Suprapubic skin (tissue), 4 donors: ENCODE results near the gene PIAS4. TPM values are rescaled to one million over a fixed set of nuclear protein-coding genes. Genes with fewer than 3 reads are reported as not detected.
A peak's percentile ranks its signal among the peaks of the same experiment; 100 is the strongest.

Source experiments
- DNase-seq, 2 donors: peaks; one replicate each; pipeline ENCODE4 v3.0.0-alpha.2; 2019; ENCODE audit warnings: low spot score in 2 of 2
- H3K27ac ChIP-seq: fragments of 200-600 bp; sonication (generic); one replicate; pipeline ENCODE4 v1.5.1; 2019
- H3K27me3 ChIP-seq: fragments of 200-600 bp; sonication (generic); one replicate; pipeline ENCODE4 v1.5.1; 2019
- H3K36me3 ChIP-seq: fragments of 200-600 bp; sonication (generic); one replicate; pipeline ENCODE4 v1.5.1; 2019
- H3K4me1 ChIP-seq: fragments of 200-600 bp; sonication (generic); one replicate; pipeline ENCODE4 v1.5.1; 2019
- H3K4me3 ChIP-seq: fragments of 200-600 bp; sonication (generic); one replicate; pipeline ENCODE4 v1.5.1; 2019; ENCODE audit warnings: mild to moderate bottlenecking
- H3K9me3 ChIP-seq: fragments of 200-600 bp; sonication (generic); one replicate; pipeline ENCODE4 v1.5.1; 2019
- CTCF ChIP-seq, 2 donors: fragments of 200-600 bp in 1 of 2; fragments of 450-650 bp in 1 of 2; sonication (generic) in 1 of 2; IDR thresholded peaks; one replicate each; pipeline ENCODE4 v1.5.1; 2016 to 2019; ENCODE audit warnings: antibody characterized with exemption in 2 of 2, mild to moderate bottlenecking in 1 of 2, moderate library complexity in 1 of 2
- EP300 ChIP-seq: sonication (generic); formaldehyde crosslinking; IDR thresholded peaks from one replicate; pipeline ENCODE4 v1.6.1; 2017; ENCODE audit warnings: antibody characterized with exemption
- POLR2A ChIP-seq, 2 donors: fragments of 450-650 bp; IDR thresholded peaks; one replicate each; pipeline ENCODE4 v1.6.1; 2017; ENCODE audit warnings: antibody characterized with exemption in 2 of 2, mild to moderate bottlenecking in 2 of 2, moderate library complexity in 2 of 2
- POLR2AphosphoS5 ChIP-seq, 3 donors: sonication (generic); formaldehyde crosslinking; IDR thresholded peaks; one replicate each; pipeline ENCODE4 v1.6.1; 2017; ENCODE audit warnings: antibody characterized with exemption in 3 of 3
- WGBS: methylation state at CpG from one replicate; pipeline ENCODE4 v1.1.5; 2018; 5-methylcytosine and 5-hydroxymethylcytosine counted together
- total RNA-seq, 4 donors: library from RNA; depleted of rRNA; stranded (reverse); fragments of >200 nt; gene quantifications; one replicate each; pipeline ENCODE4 v1.1.0, GENCODE V29; 2016

The PIAS4 gene
- total RNA-seq, 4 donors from 2014 or later, result 17.1 to 28.7 (median 22.6) TPM

GRCh38 chr19:3979674-3980352 lies 27.7 kb upstream of the PIAS4 start:
- peaks cover 31% of the 10 kb centered on the region for H3K4me1 ChIP-seq
- 84% methylated on average over 5 of the region's 25 CpGs for WGBS
- H3K9me3 ChIP-seq, result no peaks in the 10 kb centered on the region
- H3K4me3 ChIP-seq, result no peak overlapping the region
- TF ChIP-seq CTCF (IDR thresholded peaks at IDR 0.05) (no peak), POLR2AphosphoS5 (IDR thresholded peaks at IDR 0.05) (peak in 1 of 3 donors; percentile 7)
- no peaks in the 10 kb centered on the region for H3K27me3 ChIP-seq
- no peak overlapping the region for H3K27ac ChIP-seq
- DNase-seq, result no peak
- peaks cover 92% of the 10 kb centered on the region for H3K36me3 ChIP-seq

DNA sequence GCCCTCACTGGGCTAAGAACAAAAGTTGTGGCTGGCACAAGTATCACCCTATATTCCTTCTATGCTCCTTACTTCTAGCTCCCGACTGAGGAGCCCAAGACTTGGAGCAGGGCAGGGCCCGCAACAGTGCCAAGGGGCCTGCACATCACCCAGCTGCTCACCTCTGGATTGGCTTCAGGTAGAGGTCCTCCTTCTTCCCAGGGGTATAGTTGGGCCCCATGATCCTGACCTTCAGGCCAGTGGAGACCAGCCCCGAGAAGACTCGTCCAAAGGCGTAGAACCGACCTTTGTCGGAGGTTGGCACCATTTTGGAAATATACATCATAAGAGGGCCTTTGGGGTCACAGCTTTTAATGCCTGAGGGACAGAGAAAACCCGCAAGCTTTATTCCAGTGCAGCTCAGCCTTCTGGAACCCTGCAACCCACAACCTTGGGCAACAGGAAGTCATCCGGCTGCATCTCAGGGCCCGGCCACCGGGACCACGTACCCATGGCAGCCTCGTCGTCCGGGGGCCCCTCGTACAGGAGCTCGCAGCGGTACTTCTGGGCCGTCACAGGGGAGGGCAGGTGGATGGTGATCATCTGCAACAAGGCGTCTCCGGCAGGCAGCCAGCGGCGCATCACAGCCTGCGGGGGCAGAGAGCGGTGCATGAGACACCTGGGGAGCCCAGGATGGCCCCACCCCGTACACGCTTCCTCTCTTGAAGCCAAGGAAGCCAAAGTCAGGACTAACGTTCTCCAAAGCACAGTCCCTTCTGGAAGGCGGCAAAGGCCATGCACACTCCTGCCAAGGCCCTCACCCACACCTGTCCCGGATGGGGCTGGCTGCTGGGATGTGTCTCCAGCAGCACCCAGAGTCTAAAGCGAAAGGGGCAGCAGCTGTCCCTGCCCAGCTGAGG lies 26.9 kb upstream of the PIAS4 start:
- Histone ChIP-seq H3K27me3 (no peaks in the 10 kb centered on the region), H3K27ac (no peak overlapping the region), H3K36me3 (peaks cover 86% of the 10 kb centered on the region), H3K9me3 (no peaks in the 10 kb centered on the region), H3K4me1 (peaks cover 34% of the 10 kb centered on the region), H3K4me3 (no peak overlapping the region)
- TF ChIP-seq POLR2A (IDR thresholded peaks at IDR 0.05), result no peak
- no peak for TF ChIP-seq EP300
- no peak for TF ChIP-seq CTCF (IDR thresholded peaks at IDR 0.05)
- TF ChIP-seq POLR2AphosphoS5 (IDR thresholded peaks at IDR 0.05), result no peak
- WGBS, result 91% methylated on average over 10 of the region's 31 CpGs
- DNase-seq, result peak in 1 of 2 donors; percentile 66

DNA sequence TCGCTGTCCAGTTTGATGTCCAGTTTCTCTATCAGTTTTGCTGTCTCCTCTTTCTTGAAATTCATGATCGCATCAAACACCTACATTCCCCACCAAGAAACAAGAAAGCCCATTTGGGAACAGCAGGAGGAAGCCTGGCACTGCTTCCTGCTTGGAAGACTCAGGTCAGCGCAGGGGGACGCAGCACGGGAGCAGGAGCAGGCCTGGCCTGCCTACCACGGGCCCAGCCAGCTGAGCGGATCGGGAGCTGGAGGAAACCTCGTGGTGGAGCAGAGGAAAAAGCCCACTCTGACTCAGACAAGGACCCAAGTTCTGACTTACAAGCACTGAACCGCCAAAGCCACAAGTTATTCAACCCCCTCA lies 26.2 kb upstream of the PIAS4 start:
- H3K9me3 ChIP-seq, result no peaks in the 10 kb centered on the region
- peaks cover 78% of the 10 kb centered on the region for H3K36me3 ChIP-seq
- H3K4me3 ChIP-seq, result no peak overlapping the region
- H3K4me1 ChIP-seq, result peaks cover 41% of the 10 kb centered on the region
- no peak for TF ChIP-seq CTCF (IDR thresholded peaks at IDR 0.05)
- no peak for TF ChIP-seq POLR2A (IDR thresholded peaks at IDR 0.05)
- no peak for TF ChIP-seq POLR2AphosphoS5 (IDR thresholded peaks at IDR 0.05)
- TF ChIP-seq EP300, result no peak
- WGBS, result 88% methylated on average over 10 of the region's 10 CpGs
- H3K27me3 ChIP-seq, result no peaks in the 10 kb centered on the region
- no peak for DNase-seq
- no peak overlapping the region for H3K27ac ChIP-seq

DNA sequence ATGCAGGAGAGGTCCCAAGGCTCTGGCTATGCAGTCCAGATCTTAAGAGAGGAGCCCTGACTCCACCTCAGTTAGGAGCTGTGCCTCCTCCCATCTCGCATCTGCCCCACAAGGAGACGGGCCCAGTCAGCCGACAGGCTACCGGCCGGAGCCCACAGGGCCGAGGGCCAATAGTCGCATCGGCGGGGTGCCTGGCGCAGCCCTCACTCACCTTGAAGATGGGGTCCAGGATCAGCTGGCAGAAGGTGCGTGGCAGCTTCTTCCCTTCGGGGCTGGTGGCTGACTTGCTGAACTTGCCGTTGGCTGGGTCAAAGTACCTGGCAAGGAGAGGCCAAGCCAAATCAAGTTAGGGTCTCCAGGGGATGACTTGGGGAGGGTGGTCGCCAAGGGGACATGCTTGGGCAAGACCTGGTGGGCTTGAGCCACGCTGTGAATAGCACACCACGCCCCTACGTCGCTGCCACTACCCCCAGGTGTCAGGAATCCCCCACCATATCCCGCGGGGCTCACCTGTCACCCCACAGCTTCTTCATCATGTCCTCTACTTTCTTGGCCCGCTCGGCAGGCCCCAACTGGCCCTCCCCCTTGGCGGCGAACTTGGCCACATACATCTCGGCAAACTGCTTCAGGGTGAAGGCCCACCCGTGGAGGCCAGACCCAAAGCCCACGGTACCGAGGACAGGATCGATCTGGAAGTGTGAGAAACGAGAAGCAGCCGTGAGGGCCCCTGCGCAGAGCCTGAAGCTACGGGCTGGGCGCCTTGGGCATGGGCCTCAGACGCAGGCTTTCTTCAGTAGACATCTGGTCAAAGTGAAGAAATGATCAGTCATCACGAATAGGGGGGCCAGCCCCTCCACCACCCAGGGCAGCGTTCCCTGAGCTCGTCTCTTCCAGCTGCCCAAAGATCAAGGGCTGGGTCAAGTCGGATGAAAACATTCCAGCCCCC lies 25.5 kb upstream of the PIAS4 start:
- Histone ChIP-seq H3K4me1 (peaks cover 48% of the 10 kb centered on the region), H3K27me3 (no peaks in the 10 kb centered on the region), H3K27ac (no peak overlapping the region), H3K4me3 (no peak overlapping the region), H3K36me3 (peaks cover 71% of the 10 kb centered on the region), H3K9me3 (no peaks in the 10 kb centered on the region)
- 90% methylated on average over 26 of the region's 39 CpGs for WGBS
- TF ChIP-seq EP300 (no peak), POLR2A (IDR thresholded peaks at IDR 0.05) (no peak), CTCF (IDR thresholded peaks at IDR 0.05) (no peak), POLR2AphosphoS5 (IDR thresholded peaks at IDR 0.05) (no peak)
- DNase-seq, result peak in 1 of 2 donors; percentile 66
